Peyer's patch (tissue), 4 donors: ENCODE data around the gene ARMC2.

Source experiments
- CTCF ChIP-seq, 6 experiments: fragments of 450-650 bp in 4 of 6; fragments of 200-600 bp in 2 of 6; sonication (generic) in 1 of 6; IDR thresholded peaks; one replicate each; pipeline ENCODE4 v1.5.1; 2017 to 2019; ENCODE audit warnings: antibody characterized with exemption in 6 of 6, mild to moderate bottlenecking in 3 of 6, moderate library complexity in 1 of 6
- POLR2A ChIP-seq, 2 donors: fragments of 450-650 bp; IDR thresholded peaks; one replicate each; pipeline ENCODE4 v1.5.1; 2017; ENCODE audit warnings: antibody characterized with exemption in 2 of 2, mild to moderate bottlenecking in 2 of 2, moderate library complexity in 2 of 2

- TF ChIP-seq CTCF (IDR thresholded peaks at IDR 0.05) (no peak), POLR2A (IDR thresholded peaks at IDR 0.05) (no peak)
Measured at GRCh38 chr6:108811490-108811889, 36.7 kb upstream of the ARMC2 start.
